Measurements from ENCODE around the gene PPP4R2.

- TF ChIP-seq, protein P1, sequence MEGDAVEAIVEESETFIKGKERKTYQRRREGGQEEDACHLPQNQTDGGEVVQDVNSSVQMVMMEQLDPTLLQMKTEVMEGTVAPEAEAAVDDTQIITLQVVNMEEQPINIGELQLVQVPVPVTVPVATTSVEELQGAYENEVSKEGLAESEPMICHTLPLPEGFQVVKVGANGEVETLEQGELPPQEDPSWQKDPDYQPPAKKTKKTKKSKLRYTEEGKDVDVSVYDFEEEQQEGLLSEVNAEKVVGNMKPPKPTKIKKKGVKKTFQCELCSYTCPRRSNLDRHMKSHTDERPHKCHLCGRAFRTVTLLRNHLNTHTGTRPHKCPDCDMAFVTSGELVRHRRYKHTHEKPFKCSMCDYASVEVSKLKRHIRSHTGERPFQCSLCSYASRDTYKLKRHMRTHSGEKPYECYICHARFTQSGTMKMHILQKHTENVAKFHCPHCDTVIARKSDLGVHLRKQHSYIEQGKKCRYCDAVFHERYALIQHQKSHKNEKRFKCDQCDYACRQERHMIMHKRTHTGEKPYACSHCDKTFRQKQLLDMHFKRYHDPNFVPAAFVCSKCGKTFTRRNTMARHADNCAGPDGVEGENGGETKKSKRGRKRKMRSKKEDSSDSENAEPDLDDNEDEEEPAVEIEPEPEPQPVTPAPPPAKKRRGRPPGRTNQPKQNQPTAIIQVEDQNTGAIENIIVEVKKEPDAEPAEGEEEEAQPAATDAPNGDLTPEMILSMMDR (conservative IDR thresholded peaks at IDR 0.05) = no peak
- no peak for TF ChIP-seq ZFX (IDR thresholded peaks at IDR 0.05)
Measured at GRCh38 chr3:72990701-72991395, 5.8 kb upstream of the PPP4R2 start.

Data from C4-2B (cell line).